Activated T-cell treated with anti-CD3 and anti-CD28 coated beads for 1 hour (primary cell): ENCODE results near the gene RARS1.

Experiments
- DNase-seq: peaks from one replicate; pipeline ENCODE4 v3.0.0-alpha.2; 2020; ENCODE audit warnings: low read depth

Gene RARS1

DNA sequence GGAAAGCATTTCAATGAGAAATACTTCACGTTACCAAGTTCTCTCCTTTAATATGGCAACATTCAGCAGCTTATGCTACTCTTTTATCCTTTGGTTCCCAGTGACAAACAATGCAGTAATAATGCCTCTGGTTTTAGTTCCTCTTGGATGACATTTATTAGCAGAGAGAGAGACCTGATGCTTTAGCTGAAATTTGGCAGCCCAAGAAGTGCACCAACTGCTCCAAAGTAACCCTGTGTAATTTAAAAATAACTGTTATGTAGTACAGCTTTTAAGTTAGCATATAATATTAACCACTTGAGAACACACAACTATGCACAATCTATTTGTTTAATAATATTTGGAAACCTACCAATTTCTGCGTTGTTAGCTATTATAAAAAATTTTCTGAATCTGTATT is 71.1 kb downstream of the RARS1 start:
- DNase-seq: no peak

DNA sequence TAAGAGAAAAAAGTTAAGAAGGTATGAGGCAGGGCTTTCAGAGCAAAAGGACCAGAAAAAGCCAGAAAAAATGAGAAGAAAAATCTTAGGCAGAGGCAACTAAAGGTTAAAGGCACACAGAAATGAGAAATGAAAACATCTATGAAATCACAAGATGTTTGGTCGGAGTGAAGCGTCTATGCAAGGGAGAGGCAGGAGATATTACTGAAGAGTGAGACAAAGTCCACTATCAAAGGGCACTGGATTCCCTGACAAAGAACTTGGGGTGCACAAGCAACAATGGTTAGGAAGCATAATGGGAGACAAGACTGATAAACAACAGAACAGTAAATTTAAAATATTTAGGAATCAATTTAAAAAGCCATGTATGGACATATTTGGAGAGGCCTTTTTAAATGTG is 76.0 kb downstream of the RARS1 start:
- no peak for DNase-seq

DNA sequence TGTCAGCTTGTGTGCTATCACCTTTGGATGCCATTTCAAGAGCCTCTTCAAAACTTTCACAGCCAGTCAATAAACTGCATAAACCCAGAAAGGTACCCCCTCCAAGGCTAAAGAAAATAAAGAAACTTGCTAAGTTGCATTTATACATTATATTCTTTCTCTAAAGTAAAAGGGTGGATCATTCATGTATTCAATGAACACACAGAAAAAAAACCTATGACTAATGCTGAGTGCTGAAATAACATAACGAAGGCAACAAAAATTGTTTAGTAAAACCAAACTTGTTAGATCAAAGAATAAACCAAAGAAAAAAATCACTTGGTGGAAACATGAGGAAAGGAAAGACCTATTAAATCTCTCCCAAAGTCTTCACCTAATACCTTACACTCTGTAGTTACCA is 77.7 kb downstream of the RARS1 start:
- DNase-seq: no peak

DNA sequence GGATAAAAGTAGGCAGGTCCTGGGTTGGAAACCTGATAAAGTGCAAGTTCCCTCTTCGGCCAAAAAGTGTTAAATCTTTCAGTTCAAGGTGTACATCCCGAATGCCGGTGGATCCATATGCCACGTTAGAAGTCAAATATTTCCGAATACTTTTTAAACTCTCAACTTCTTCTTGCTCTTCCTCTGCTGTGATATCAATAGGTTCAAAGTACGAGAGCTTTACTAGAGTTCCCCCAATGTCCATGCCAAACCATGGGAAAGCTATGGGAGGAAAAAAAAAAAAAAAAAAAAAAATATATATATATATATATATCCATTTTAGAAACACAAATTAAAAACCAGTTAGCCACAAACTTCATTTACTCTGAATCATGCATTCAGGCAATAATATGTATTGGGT is 82.5 kb downstream of the RARS1 start:
- no peak for DNase-seq
